EH (cell line): ENCODE data around the gene IL5.
"Not testable (repeated sequence)": the region's sequence is repeated elsewhere in the genome, so short reads cannot be mapped to it uniquely, and the experiment has no call there.

Experiments
- DNase-seq: peaks from one replicate; pipeline ENCODE4 v3.0.0-alpha.2; 2015; ENCODE audit warnings: low read depth

Gene IL5

GRCh38 chr5:132528866-132529634 lies 14.3 kb downstream of the IL5 start:
- no peak for DNase-seq

- no peak for DNase-seq
Measured at GRCh38 chr5:132528021-132528420, 15.3 kb downstream of the IL5 start.

GRCh38 chr5:132526974-132527564 lies 16.3 kb downstream of the IL5 start:
- no peak for DNase-seq

DNA sequence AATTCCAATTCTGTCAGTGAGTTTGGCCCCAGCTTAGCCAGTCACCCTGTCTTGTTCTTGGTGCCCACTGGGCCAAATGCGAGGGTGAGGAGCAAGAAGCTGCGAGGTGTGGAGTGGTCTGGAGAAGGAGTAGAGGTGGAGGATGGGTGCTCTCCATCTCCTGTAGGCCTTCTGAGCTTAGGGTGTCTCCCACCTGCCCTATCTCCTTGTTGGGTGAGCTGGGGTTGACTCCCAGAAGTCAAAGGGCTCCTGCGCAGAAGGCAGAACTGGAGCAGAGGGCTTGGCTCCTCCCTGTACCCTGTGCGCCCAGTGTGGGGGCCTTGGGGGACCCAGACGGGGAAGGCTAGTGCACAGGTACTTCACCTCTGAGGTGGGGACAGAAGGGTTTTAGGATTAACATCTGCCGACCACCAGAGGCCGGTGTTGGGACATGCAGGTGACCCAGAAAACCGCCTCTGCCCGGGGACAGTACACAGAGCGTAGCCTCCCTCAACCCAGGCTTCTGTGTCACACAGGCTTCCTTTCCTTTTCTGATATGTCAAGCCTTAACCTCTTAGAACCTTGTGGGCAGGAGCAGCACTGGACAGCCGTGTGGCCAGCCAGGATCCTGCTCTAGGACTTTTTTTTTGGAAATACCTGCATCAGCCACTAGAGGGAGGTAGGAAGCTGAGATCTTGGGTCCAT lies 16.9 kb downstream of the IL5 start:
- DNase-seq = peak; percentile 67

DNA sequence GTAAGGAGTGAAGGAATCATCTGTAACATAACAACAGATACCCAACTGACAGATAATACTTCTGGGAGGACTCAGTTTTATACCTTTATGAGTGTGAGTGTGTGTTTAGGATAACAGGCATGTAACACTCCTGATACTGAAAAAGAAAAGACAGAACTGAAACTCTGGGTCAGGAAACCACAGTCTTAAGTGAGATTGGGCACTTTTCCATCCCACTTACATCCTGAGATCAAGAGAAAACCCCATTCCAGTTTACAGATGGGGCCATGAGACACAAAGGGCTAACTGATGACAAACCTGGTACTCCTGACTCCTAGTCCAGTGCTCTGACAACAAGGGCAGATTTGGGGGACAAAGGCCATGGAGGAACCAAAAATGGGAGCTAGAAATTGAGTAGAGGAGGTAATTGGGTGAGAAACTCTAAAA lies 18.0 kb downstream of the IL5 start:
- DNase-seq = no peak

GRCh38 chr5:132524877-132525276 lies 18.4 kb downstream of the IL5 start:
- not testable (repeated sequence) for DNase-seq

GRCh38 chr5:132522067-132522466 lies 21.3 kb downstream of the IL5 start:
- not testable (repeated sequence) for DNase-seq

GRCh38 chr5:132513618-132514336 lies 29.5 kb downstream of the IL5 start:
- DNase-seq = not testable (repeated sequence)

GRCh38 chr5:132510076-132510475 lies 33.2 kb downstream of the IL5 start:
- DNase-seq = peak; percentile 93

- peak; percentile 97 for DNase-seq
Measured at GRCh38 chr5:132506094-132506692, 37.1 kb downstream of the IL5 start.

DNA sequence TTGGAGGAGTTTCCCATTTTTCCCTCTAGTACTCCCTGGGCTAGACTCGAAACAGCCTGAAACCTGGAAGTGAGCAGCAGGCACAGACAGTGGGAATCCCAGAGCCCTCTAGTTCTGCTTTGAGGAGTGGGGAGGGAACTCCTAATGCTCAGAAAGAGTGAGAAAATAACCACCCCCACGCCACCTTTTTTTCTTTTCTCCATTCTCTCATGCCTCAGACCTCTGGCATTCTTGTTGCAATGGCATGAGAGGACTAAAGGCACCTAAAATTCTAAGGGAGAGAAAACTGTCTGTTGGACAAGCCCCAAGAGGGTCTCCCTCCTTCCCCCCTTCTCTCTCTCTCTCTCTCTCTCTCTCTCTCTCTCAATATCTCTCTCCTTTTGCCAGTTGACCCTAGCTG lies 37.7 kb downstream of the IL5 start:
- peak; percentile 65 for DNase-seq

- no peak for DNase-seq
Measured at GRCh38 chr5:132504746-132505145, 38.6 kb downstream of the IL5 start.

GRCh38 chr5:132503244-132503643 lies 40.1 kb downstream of the IL5 start:
- DNase-seq = no peak

DNA sequence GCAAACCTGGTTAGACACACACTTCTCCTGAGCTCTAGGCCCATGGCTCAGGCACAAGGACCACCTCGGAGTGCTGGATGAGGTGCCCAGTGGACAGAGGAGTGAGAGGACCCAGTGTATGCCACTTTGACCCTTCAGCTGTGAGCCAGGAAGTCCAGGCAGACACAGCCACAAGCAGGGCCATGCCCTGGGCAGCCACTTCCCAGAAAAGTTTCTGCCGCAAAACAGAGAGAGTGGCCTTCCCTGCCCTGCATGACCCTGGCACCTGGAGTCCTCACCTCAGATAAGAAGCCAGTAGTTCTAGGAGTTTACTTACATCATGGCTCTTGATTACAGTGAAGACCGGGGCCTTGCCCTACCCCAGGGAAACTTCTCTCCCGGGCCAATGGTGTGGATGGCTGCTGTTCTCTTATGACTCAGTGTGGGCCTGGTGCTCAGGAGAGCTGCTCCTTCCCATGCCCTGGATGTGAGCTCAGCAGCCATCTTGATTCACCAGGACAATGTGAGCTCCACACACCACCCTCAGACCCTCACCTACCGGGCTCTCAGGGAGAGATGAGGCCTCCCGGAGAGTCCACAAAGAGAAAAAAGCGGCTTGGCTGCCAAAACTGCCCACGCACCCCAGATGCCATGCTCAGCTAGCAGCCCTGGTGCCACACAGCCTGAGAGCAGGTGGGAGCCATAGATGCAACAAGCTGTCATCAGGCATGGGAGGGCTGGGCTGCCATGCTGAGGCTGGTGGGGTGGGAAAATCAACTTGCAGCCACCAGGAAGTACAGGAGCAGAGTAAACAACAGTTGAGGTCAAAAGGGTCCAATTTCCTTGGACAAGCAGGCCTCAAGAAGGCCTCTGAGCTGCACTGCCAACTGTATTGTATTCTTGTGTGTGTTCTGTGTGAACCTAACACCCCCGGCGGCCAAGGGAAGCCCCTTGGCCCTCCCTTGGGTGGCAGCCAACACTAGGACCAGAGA lies 41.1 kb downstream of the IL5 start:
- DNase-seq = peak; percentile 52

DNA sequence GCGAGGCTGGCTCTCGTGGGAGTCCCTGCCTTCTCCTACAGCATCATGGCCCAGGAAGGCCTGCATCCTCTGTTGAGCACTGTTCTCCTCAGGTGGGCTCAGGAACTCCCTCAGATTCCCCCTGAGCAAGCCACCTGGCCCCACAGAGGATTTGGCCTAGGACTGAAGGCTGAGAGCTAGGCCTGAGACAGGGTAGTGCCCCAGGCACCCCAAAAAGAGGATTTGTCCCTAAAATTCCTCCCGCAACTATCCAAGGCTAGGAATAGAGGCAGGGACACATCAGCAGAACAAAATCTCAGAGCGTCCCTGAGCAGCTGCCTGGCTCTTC lies 41.7 kb downstream of the IL5 start:
- DNase-seq = no peak

GRCh38 chr5:132500931-132501628 lies 42.2 kb downstream of the IL5 start:
- DNase-seq = peak; percentile 73

DNA sequence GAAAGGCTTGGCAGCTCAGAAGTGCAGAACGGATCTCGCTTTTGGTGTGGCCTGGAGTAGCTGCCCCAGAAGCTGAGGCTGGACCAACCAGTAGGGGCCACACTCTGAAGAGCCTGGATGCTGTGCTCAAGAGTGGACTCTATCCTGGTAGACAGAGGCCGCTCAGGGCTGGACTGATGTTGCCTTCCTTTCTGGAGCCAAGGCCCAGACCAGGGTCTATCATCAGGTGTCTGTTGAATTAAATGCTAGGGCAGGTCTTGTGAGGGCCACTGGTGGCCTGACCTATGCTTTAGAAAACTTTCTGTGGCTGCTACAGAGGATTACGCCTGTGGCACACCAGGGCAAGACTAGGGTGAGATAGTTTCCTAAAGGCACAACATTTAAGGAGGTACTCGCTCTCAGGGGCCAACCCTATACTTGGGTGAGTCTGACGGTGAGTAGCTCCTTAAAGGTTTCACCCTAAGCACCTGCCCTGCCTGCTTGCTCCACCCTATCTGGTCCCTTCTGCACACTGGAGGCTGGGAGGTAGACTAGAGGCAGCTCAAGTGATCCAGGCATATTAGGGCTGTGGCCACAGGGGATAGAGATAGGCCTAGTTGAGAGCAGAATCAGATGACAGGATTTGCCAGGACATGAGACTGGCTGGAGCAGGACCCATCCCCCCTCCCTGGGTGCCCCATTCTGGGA lies 42.9 kb downstream of the IL5 start:
- no peak for DNase-seq

- no peak for DNase-seq
Measured at GRCh38 chr5:132499440-132500243, 43.7 kb downstream of the IL5 start.
